ENCODE measurements around the gene CRLF2. TPM values are rescaled to one million over a fixed set of nuclear protein-coding genes. Genes with fewer than 3 reads are reported as not detected.
A peak's percentile ranks its signal among the peaks of the same experiment; 100 is the strongest.
"Not testable (repeated sequence)": the region's sequence is repeated elsewhere in the genome, so short reads cannot be mapped to it uniquely, and the experiment has no call there.

CRLF2 gene
- total and polyA plus RNA-seq, 8 donors = not detected

DNA sequence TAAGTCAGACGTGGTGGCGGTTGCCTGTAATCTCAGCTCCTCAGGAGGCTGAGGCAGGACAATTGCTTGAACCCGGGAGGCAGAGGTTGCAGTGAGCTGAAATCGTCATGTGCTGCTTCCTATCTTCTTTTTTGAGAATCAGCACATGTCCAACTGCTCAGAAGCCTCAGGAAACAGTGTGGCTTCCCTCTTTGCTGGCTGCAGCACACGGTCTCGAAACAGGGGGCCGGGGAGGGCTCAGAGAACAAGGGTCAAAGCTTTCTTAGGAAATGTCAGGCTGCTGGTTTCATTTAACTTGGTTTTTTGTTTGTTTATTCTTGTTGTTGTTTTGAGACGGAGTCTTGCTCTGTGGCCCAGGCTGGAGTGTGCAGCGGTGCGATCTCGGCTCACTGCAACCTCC, 31.3 kb downstream of the CRLF2 start:
- H3K36me3 ChIP-seq = no peaks in the 10 kb centered on the region
- H3K27ac ChIP-seq = no peak overlapping the region
- H3K4me3 ChIP-seq = no peak overlapping the region
- DNase-seq = no peak
- TF ChIP-seq POLR2A (IDR thresholded peaks at IDR 0.05) (no peak), EP300 (IDR thresholded peaks at IDR 0.05) (no peak), POLR2AphosphoS5 (IDR thresholded peaks at IDR 0.05) (no peak)
- TF ChIP-seq, protein P1, sequence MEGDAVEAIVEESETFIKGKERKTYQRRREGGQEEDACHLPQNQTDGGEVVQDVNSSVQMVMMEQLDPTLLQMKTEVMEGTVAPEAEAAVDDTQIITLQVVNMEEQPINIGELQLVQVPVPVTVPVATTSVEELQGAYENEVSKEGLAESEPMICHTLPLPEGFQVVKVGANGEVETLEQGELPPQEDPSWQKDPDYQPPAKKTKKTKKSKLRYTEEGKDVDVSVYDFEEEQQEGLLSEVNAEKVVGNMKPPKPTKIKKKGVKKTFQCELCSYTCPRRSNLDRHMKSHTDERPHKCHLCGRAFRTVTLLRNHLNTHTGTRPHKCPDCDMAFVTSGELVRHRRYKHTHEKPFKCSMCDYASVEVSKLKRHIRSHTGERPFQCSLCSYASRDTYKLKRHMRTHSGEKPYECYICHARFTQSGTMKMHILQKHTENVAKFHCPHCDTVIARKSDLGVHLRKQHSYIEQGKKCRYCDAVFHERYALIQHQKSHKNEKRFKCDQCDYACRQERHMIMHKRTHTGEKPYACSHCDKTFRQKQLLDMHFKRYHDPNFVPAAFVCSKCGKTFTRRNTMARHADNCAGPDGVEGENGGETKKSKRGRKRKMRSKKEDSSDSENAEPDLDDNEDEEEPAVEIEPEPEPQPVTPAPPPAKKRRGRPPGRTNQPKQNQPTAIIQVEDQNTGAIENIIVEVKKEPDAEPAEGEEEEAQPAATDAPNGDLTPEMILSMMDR (IDR thresholded peaks at IDR 0.05) = no peak
- no peaks in the 10 kb centered on the region for H3K9me3 ChIP-seq
- WGBS, 5 donors = 68 to 89% (median 75%) methylated on average over 11 of the region's 11 CpGs
- peaks cover 0 to 1% (median 0%) of the 10 kb centered on the region in 3 donors for H3K27me3 ChIP-seq
- intact Hi-C loops (cut with DNase I; ENCODE audit: low total_unique reads) = no loop called here
- H3K4me1 ChIP-seq = no peaks in the 10 kb centered on the region

DNA sequence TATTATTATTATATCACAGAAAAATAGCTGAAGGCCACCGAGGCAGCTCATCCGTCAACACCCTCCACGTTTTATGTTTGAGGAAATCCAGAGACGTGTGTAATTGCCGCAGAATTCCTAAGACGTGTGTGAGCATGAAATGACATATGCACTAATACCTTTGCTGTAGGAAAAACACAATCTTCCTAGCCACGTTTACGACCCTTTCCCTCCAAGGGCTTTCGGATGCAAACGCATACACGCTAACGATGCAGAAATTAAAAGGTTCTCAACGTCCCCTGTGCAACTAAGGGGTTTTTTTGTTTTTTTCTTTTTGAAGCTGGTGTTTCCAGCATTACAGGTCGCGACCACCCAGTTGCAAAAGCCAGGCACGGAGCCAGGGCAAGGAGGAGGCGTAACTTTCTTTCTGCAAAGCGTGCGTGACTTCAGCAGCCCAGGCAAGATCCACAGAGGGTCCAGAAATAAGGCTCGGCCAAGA, 33.8 kb downstream of the CRLF2 start:
- intact Hi-C loops (cut with DNase I; ENCODE audit: low total_unique reads) = no loop called here
- TF ChIP-seq POLR2AphosphoS5 (IDR thresholded peaks at IDR 0.05) (no peak), EP300 (IDR thresholded peaks at IDR 0.05) (no peak), POLR2A (IDR thresholded peaks at IDR 0.05) (no peak)
- TF ChIP-seq, protein P1 (IDR thresholded peaks at IDR 0.05) = no peak
- DNase-seq = peak in 1 of 2 donors; percentile 39
- Histone ChIP-seq H3K4me3 (no peak overlapping the region), H3K9me3 (no peaks in the 10 kb centered on the region), H3K36me3 (no peaks in the 10 kb centered on the region), H3K4me1 (no peaks in the 10 kb centered on the region), H3K27ac (no peak overlapping the region), H3K27me3 (no peaks in the 10 kb centered on the region)
- 39 to 55% (median 47%) methylated on average over 20 of the region's 20 CpGs for WGBS, 5 donors

DNA sequence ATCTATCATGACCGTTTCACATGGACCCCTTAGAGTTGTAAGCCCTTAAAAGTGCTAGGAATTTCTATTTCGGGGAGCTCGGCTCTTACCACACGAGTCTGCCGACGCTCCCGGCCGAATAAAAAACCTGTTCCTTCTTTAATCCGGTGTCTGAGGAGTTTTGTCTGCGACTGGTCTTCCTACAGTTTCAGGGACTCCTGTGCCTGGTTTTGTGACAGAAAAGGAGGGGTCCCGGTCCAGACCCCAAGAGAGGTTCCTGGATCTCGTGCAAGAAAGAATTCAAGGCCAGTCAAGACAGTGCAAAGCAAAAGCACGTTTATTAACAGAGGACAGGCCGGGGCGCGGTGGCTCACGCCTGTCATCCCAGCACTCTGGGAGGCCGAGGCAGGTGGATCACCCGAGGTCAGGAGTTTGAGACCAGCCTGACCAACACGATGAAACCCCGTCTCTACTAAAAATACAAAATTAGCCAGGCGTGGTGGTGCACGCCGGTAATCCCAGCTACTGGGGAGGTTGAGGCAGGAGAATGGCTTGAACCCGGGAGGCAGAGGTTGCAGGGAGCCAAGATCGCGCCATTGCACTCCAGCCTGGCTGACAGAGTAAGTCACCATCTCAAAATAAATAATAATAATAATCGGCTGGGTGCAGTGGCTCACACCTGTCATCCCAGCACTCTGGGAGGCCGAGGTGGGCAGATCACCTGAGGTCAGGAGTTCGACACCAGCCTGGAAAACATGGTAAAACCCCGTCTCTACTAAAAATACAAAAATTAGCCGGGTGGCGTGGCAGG, 35.7 kb downstream of the CRLF2 start:
- H3K27me3 ChIP-seq; intact Hi-C loops (cut with DNase I; ENCODE audit: low total_unique reads); H3K4me1 ChIP-seq; H3K4me3 ChIP-seq; H3K9me3 ChIP-seq; H3K27ac ChIP-seq; H3K36me3 ChIP-seq; DNase-seq: not testable (repeated sequence)
- WGBS, 5 donors = 88 to 93% (median 91%) methylated on average over 33 of the region's 33 CpGs

DNA sequence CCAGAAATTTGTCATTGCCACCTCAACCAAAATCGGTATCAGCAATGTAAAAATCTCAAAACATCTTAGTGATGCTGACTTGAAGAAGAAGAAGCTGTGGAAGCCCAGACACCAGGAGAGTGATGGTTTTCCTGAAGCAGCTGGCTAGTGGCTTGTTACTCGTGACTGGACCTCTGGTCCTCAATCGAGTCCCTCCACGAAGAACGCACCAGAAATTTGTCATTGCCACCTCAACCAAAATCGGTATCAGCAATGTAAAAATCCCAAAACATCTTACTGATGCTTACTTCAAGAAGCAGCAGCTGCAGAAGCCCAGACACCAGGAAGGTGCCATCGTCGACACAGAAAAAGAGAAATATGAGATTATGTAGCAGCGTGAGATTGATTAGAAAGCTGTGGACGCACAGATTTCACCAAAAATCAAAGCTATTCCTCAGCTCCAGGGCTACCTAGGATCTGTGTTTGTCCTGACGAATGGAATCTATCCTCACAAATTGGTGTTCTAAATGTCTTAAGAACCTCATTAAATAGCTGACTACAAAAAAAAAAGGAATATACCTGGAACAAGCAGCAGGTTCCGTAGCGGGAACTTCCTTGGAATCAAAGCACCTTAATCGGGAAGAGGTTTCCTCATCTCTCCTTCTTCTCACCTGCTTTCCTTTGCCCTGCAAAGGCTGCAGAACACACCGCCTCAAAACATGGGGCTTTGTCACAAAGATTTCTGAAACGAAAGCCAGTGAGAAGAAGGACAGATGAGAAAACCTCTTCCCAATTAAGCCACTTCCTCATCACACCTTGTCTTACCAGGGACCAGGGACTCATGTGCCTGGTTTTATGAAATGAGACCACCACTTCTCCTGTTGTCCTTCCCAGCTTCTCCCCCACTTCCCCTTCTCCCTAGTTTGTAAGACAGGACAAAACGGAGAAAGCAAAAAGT, 37.6 kb downstream of the CRLF2 start:
- WGBS, 5 donors = 85 to 93% (median 90%) methylated on average over 12 to 15 of the region's 17 CpGs
- H3K4me3 ChIP-seq; H3K27ac ChIP-seq; H3K4me1 ChIP-seq; intact Hi-C loops (cut with DNase I; ENCODE audit: low total_unique reads); H3K27me3 ChIP-seq; H3K9me3 ChIP-seq; H3K36me3 ChIP-seq: not testable (repeated sequence)
- peak in 1 of 2 donors; percentile 13 for DNase-seq

DNA sequence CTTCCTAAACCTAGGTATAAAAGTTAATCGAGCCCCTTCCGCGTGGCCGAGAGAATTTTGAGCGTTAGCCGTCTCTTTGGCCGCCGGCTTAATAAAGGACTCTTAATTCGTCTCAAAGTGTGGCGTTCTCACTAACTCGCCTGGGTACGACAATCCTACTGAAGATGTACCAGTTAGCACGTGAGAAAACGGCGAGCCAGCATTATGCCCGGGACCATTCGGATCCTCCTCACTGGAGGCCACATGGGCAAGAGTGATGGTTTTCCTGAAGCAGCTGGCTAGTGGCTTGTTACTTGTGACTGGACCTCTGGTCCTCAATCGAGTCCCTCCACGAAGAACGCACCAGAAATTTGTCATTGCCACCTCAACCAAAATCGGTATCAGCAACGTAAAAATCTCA, 39.0 kb downstream of the CRLF2 start:
- H3K4me3 ChIP-seq; H3K36me3 ChIP-seq; intact Hi-C loops (cut with DNase I; ENCODE audit: low total_unique reads); H3K27ac ChIP-seq; H3K9me3 ChIP-seq; H3K4me1 ChIP-seq; H3K27me3 ChIP-seq; DNase-seq: not testable (repeated sequence)
- WGBS, 5 donors = 64 to 76% (median 66%) methylated on average over 22 of the region's 22 CpGs
